Activated T-helper 2 cell treated with anti-CD3 and anti-CD28 coated beads, Interferon-gamma antibody, Interleukin-2, Interleukin-4, amounts not matched to agents 10 μg/mL and 5 μg/mL and 100 μg/mL, durations not matched to agents 14 hours and 24 hours and 36 hours (primary cell): Measurements from ENCODE around the gene ZIK1. TPM values are rescaled to one million over a fixed set of nuclear protein-coding genes. Genes with fewer than 3 reads are reported as not detected.

Experiments
- DNase-seq: peaks from one replicate; pipeline ENCODE4 v3.0.0; 2021; ENCODE audit warnings: low spot score
- H3K27ac Mint-ChIP-seq: one replicate; pipeline ENCODE4 v1.8.0; 2021; ENCODE audit warnings: mixed read lengths
- H3K27me3 Mint-ChIP-seq: one replicate; pipeline ENCODE4 v1.8.0; 2021; ENCODE audit warnings: low read depth, mixed read lengths
- H3K36me3 Mint-ChIP-seq: one replicate; pipeline ENCODE4 v1.8.0; 2021; ENCODE audit warnings: low read depth, mixed read lengths
- H3K4me1 Mint-ChIP-seq: one replicate; pipeline ENCODE4 v1.8.0; 2021; ENCODE audit warnings: low read depth, mixed read lengths
- H3K4me3 Mint-ChIP-seq: one replicate; pipeline ENCODE4 v1.8.0; 2021; ENCODE audit warnings: low read depth, mild to moderate bottlenecking, moderate library complexity, mixed read lengths
- H3K9me3 Mint-ChIP-seq: one replicate; pipeline ENCODE4 v1.8.0; 2021; ENCODE audit warnings: mixed read lengths
- intact Hi-C: fragments of 100-400 bp; cut with micrococcal nuclease; formaldehyde crosslinking; loops from one replicate; pipeline ENCODE4 v1.15.1; 2023
- total RNA-seq: library from RNA; stranded (reverse); gene quantifications from 2 replicates; pipeline ENCODE4 v1.2.3, GENCODE V29; 2022

Gene ZIK1
- total RNA-seq, 1 donor from 2014 or later, result 2.4 TPM

GRCh38 chr19:57620673-57621348, 36.9 kb downstream of the ZIK1 start:
- no peak overlapping the region for H3K4me3 Mint-ChIP-seq
- no peaks in the 10 kb centered on the region for H3K27me3 Mint-ChIP-seq
- no peak for DNase-seq
- peaks cover 92% of the 10 kb centered on the region for H3K9me3 Mint-ChIP-seq
- no peaks in the 10 kb centered on the region for H3K4me1 Mint-ChIP-seq
- H3K27ac Mint-ChIP-seq, result no peak overlapping the region
- intact Hi-C loops, result no loop called here
- peaks cover 91% of the 10 kb centered on the region for H3K36me3 Mint-ChIP-seq

DNA sequence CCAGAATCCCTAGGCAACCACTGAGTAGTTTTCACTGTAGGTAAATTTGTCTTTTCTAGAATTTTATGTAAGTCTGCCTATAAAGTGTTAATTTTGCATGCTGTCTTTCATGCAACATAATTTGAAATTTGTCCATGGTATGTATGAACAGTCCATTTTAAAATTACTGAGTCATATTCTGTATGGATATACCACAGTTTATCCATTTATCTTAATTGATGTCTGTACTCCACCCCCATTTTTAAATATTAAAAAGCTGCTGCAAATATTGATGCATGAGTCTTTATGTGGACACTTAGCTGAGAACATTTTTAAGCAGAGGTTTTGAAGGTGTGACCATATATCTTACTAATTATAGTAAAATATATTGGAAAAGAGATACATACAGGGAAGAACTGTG, 39.1 kb downstream of the ZIK1 start:
- no peak for DNase-seq
- Mint-ChIP-seq H3K4me1 (no peaks in the 10 kb centered on the region), H3K27me3 (no peaks in the 10 kb centered on the region), H3K4me3 (no peak overlapping the region), H3K36me3 (peaks cover 68% of the 10 kb centered on the region), H3K27ac (no peak overlapping the region), H3K9me3 (peaks cover 89% of the 10 kb centered on the region)
- intact Hi-C loops, result no loop called here

DNA sequence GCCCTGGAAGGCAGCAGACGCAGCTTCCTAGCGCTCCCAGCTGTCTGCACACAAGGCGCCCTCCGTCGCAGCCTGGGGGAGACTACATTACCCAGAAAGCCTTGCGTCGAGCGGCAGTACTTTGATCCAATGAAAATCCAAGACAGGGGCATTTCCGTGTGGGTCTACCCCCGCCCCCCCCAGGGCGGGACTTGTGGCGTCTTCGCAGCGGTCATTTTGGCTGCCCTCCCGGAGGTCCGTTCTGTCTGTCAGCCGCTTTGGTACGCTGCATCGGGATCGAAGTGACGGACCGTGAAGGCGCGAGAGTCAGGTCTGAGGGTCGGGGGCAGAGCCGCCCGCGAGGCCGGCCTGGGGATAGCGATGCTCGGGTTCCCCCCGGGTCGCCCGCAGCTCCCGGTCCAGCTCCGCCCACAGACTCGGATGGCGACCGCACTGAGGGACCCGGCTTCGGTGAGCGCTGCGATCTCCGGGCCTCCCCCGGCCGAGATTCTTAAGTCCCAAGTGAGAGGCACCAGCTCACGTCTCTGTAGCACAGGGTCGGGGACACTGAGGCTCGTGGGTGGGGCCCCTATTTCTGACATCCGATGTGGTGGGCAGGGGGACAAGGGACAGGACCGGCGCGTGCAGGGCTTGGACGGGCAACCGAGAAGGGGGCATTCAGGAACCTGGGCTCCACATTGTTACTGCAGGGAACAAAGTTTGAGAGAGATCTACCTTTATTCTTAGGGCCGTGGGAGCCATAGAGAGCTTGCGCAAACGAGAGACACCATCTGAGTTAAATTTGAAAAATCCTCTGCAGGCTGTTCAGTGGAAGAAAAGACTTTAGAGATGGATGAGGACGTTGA, 49.3 kb downstream of the ZIK1 start, which contains the start of gene ZNF211:
Gene ZNF211 (plus strand): TSS at position 182 of the 845 bp plus-strand sequence. CDS start 179 bp downstream, at position 361.
- peak within 1 kb of the TSS; percentile 65 for H3K27ac Mint-ChIP-seq
- H3K4me3 Mint-ChIP-seq, result peak within 1 kb of the TSS; percentile 91
- peaks cover 16% of the 10 kb centered on the region for H3K4me1 Mint-ChIP-seq
- peaks cover 47% of the 10 kb centered on the region for H3K36me3 Mint-ChIP-seq
- no peaks in the 10 kb centered on the region for H3K27me3 Mint-ChIP-seq
- intact Hi-C loops, result loop anchor here (1.0 to 5.0 kb wide), 5 partner anchors 19 to 222 kb away; partner anchors contain the start of genes ZIK1, ZNF134, ZNF17 and ZNF530
- DNase-seq, result peak; percentile 78
- peaks cover 48% of the 10 kb centered on the region for H3K9me3 Mint-ChIP-seq

GRCh38 chr19:57633832-57634131, 49.8 kb downstream of the ZIK1 start:
- DNase-seq, result no peak
- intact Hi-C loops, result loop anchor here (1.0 to 5.0 kb wide), 5 partner anchors 19 to 223 kb away; partner anchors contain the start of genes ZIK1, ZNF134, ZNF17 and ZNF530
- peak overlapping the region; percentile 91 for H3K4me3 Mint-ChIP-seq
- no peaks in the 10 kb centered on the region for H3K27me3 Mint-ChIP-seq
- H3K9me3 Mint-ChIP-seq, result peaks cover 52% of the 10 kb centered on the region
- peaks cover 53% of the 10 kb centered on the region for H3K36me3 Mint-ChIP-seq
- no peak overlapping the region for H3K27ac Mint-ChIP-seq
- H3K4me1 Mint-ChIP-seq, result peaks cover 16% of the 10 kb centered on the region

GRCh38 chr19:57637379-57637778, 53.4 kb downstream of the ZIK1 start:
- no peak overlapping the region for H3K27ac Mint-ChIP-seq
- peaks cover 16% of the 10 kb centered on the region for H3K4me1 Mint-ChIP-seq

DNA sequence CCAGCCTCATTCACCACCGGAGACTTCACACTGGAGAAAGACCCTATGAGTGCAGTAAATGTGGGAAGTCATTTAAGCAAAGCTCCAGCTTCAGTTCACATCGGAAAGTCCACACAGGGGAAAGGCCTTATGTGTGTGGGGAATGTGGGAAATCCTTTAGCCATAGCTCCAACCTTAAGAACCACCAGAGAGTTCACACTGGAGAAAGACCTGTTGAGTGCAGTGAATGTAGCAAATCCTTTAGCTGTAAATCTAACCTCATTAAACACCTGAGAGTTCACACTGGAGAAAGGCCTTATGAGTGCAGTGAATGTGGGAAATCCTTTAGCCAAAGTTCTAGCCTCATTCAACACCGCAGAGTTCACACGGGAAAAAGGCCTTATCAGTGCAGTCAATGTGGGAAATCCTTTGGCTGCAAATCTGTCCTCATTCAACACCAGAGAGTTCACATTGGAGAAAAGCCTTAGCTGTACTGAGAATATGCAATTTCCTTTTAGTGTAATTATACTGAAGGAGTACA, 57.8 kb downstream of the ZIK1 start:
- Mint-ChIP-seq H3K27me3 (no peaks in the 10 kb centered on the region), H3K27ac (no peak overlapping the region), H3K9me3 (peaks cover 85% of the 10 kb centered on the region), H3K4me3 (no peak overlapping the region), H3K4me1 (no peaks in the 10 kb centered on the region), H3K36me3 (peaks cover 71% of the 10 kb centered on the region)
- intact Hi-C loops, result no loop called here
- DNase-seq, result no peak

More at GRCh38 chr19:57637379-57637778, 53.4 kb downstream of the ZIK1 start:
- no peak for DNase-seq
- Mint-ChIP-seq H3K4me3 (no peak overlapping the region), H3K36me3 (peaks cover 88% of the 10 kb centered on the region), H3K27me3 (no peaks in the 10 kb centered on the region), H3K9me3 (peaks cover 77% of the 10 kb centered on the region)
- intact Hi-C loops, result no loop called here

GRCh38 chr19:57642396-57643046, 58.6 kb downstream of the ZIK1 start:
- Mint-ChIP-seq H3K27ac (no peak overlapping the region), H3K4me1 (no peaks in the 10 kb centered on the region), H3K27me3 (no peaks in the 10 kb centered on the region), H3K36me3 (peaks cover 64% of the 10 kb centered on the region), H3K9me3 (peaks cover 85% of the 10 kb centered on the region), H3K4me3 (no peak overlapping the region)
- intact Hi-C loops, result no loop called here
- DNase-seq, result no peak

Other genes with a start within 250 kb of the ZIK1 start
- 5.2 and 6.5 TPM in 2 replicates for gene ZNF304, start 232.9 kb upstream of the ZIK1 start, total RNA-seq
- gene TRAPPC2B, start 220.6 kb upstream of the ZIK1 start, total RNA-seq, result 3.8 and 4.1 TPM in 2 replicates
- 1.3 and 2.0 TPM in 2 replicates for gene ZNF547, start 220.6 kb upstream of the ZIK1 start, total RNA-seq
- gene ZNF548, start 194.3 kb upstream of the ZIK1 start, total RNA-seq, result 10.5 and 12.5 TPM in 2 replicates
- gene ZNF17, start 173.0 kb upstream of the ZIK1 start, total RNA-seq, result 7.7 and 9.3 TPM in 2 replicates
- gene ZNF749, start 148.8 kb upstream of the ZIK1 start, total RNA-seq, result 21.0 and 21.5 TPM in 2 replicates
- 0.09 TPM in 1 of 2 replicates, not detected in the other for gene VN1R1, start 127.0 kb upstream of the ZIK1 start, total RNA-seq
- 2.0 and 2.3 TPM in 2 replicates for gene ZNF772, start 106.6 kb upstream of the ZIK1 start, total RNA-seq
- 4.8 and 5.1 TPM in 2 replicates for gene ZNF419, start 96.4 kb upstream of the ZIK1 start, total RNA-seq
- 4.5 and 6.0 TPM in 2 replicates for gene ZNF773, start 84.2 kb upstream of the ZIK1 start, total RNA-seq
- gene ZNF549, start 56.8 kb upstream of the ZIK1 start, total RNA-seq, result 3.5 and 4.1 TPM in 2 replicates
- gene ZNF550, start 24.3 kb upstream of the ZIK1 start, total RNA-seq, result 6.9 and 7.7 TPM in 2 replicates
- 2.9 and 3.5 TPM in 2 replicates for gene ZNF416, start 5.2 kb upstream of the ZIK1 start, total RNA-seq
- gene ZNF530, start 15.7 kb downstream of the ZIK1 start, total RNA-seq, result 4.1 and 5.2 TPM in 2 replicates
- gene ZNF134, start 30.1 kb downstream of the ZIK1 start, total RNA-seq, result 7.9 and 8.5 TPM in 2 replicates
- 9.6 and 10.6 TPM in 2 replicates for gene ZNF211, start 49.0 kb downstream of the ZIK1 start, total RNA-seq
- gene ZSCAN4, start 84.8 kb downstream of the ZIK1 start, total RNA-seq, result not detected in 2 replicates
- 9.7 and 10.6 TPM in 2 replicates for gene ZNF551, start 97.8 kb downstream of the ZIK1 start, total RNA-seq
- 3.9 and 4.0 TPM in 2 replicates for gene ZNF154, start 125.1 kb downstream of the ZIK1 start, total RNA-seq
- 5.3 and 6.0 TPM in 2 replicates for gene ZNF671, start 143.5 kb downstream of the ZIK1 start, total RNA-seq
- 7.4 and 8.8 TPM in 2 replicates for gene ZNF776, start 162.7 kb downstream of the ZIK1 start, total RNA-seq
- 11.4 and 13.4 TPM in 2 replicates for gene ZNF586, start 185.5 kb downstream of the ZIK1 start, total RNA-seq
- 7.2 and 8.5 TPM in 2 replicates for gene ZNF552, start 230.8 kb downstream of the ZIK1 start, total RNA-seq
- 20.8 and 21.3 TPM in 2 replicates for gene ZNF587B, start 246.2 kb downstream of the ZIK1 start, total RNA-seq